Endothelial cell (in vitro differentiated cells): ENCODE measurements around the gene BEND7. TPM values are rescaled to one million over a fixed set of nuclear protein-coding genes. Genes with fewer than 3 reads are reported as not detected.

ENCODE experiments used
- DNase-seq: peaks from one replicate; pipeline ENCODE4 v3.0.0; 2021; ENCODE audit warnings: low spot score
- H3K27ac Mint-ChIP-seq: one replicate; pipeline ENCODE4 v1.8.0; 2021; ENCODE audit warnings: mixed read lengths, inconsistent platforms; ENCODE audit not compliant: unreplicated experiment
- H3K27me3 Mint-ChIP-seq: one replicate; pipeline ENCODE4 v1.8.0; 2021; ENCODE audit warnings: mild to moderate bottlenecking, moderate library complexity, mixed read lengths, inconsistent platforms; ENCODE audit not compliant: unreplicated experiment
- H3K36me3 Mint-ChIP-seq: one replicate; pipeline ENCODE4 v1.8.0; 2021; ENCODE audit warnings: mild to moderate bottlenecking, low read depth, mixed read lengths, inconsistent platforms; ENCODE audit not compliant: unreplicated experiment
- H3K4me1 Mint-ChIP-seq: one replicate; pipeline ENCODE4 v1.8.0; 2021; ENCODE audit warnings: mild to moderate bottlenecking, mixed read lengths, inconsistent platforms; ENCODE audit not compliant: unreplicated experiment
- H3K4me3 Mint-ChIP-seq: one replicate; pipeline ENCODE4 v1.8.0; 2021; ENCODE audit warnings: mild to moderate bottlenecking, mixed read lengths, inconsistent platforms; ENCODE audit not compliant: unreplicated experiment
- H3K9me3 Mint-ChIP-seq: one replicate; pipeline ENCODE4 v1.8.0; 2021; ENCODE audit warnings: mixed read lengths, inconsistent platforms; ENCODE audit not compliant: unreplicated experiment
- CTCF ChIP-seq: fragments of 200-600 bp; sonication (generic); IDR thresholded peaks from one replicate; pipeline ENCODE4 v1.5.0; 2021; ENCODE audit warnings: antibody characterized with exemption; ENCODE audit not compliant: unreplicated experiment
- total RNA-seq: library from RNA; stranded (reverse); fragmentation: NEBNext Ultra II Directional; extraction: Animal tissue kit (Norgen Biotek cat#: 25700); gene quantifications from one replicate; pipeline ENCODE4 v1.2.1, GENCODE V29; 2021; ENCODE audit not compliant: unreplicated experiment

Gene BEND7
- total RNA-seq, 1 donor from 2014 or later = 53.3 TPM

- no peak overlapping the region for H3K27ac Mint-ChIP-seq
- H3K4me3 Mint-ChIP-seq = no peak overlapping the region
- peaks cover 5% of the 10 kb centered on the region for H3K9me3 Mint-ChIP-seq
- H3K27me3 Mint-ChIP-seq = peaks cover 6% of the 10 kb centered on the region
- DNase-seq = no peak
- no peak for TF ChIP-seq CTCF
- no peaks in the 10 kb centered on the region for H3K4me1 Mint-ChIP-seq
- no peaks in the 10 kb centered on the region for H3K36me3 Mint-ChIP-seq
Observed at GRCh38 chr10:13564576-13564975, 35.8 kb upstream of the BEND7 start.

- H3K4me3 Mint-ChIP-seq = peak overlapping the region; percentile 45
- H3K36me3 Mint-ChIP-seq = no peaks in the 10 kb centered on the region
- no peak for TF ChIP-seq CTCF
- H3K27me3 Mint-ChIP-seq = peaks cover 8% of the 10 kb centered on the region
- no peak overlapping the region for H3K27ac Mint-ChIP-seq
- H3K4me1 Mint-ChIP-seq = no peaks in the 10 kb centered on the region
- H3K9me3 Mint-ChIP-seq = peaks cover 5% of the 10 kb centered on the region
- no peak for DNase-seq
Observed at GRCh38 chr10:13563481-13564445, 34.9 kb upstream of the BEND7 start.

GRCh38 chr10:13560597-13560996 lies 31.8 kb upstream of the BEND7 start:
- no peak overlapping the region for H3K27ac Mint-ChIP-seq
- no peak overlapping the region for H3K4me3 Mint-ChIP-seq
- TF ChIP-seq CTCF = no peak
- H3K36me3 Mint-ChIP-seq = no peaks in the 10 kb centered on the region
- peaks cover 5% of the 10 kb centered on the region for H3K9me3 Mint-ChIP-seq
- no peak for DNase-seq
- H3K4me1 Mint-ChIP-seq = no peaks in the 10 kb centered on the region
- H3K27me3 Mint-ChIP-seq = peaks cover 8% of the 10 kb centered on the region

- no peaks in the 10 kb centered on the region for H3K36me3 Mint-ChIP-seq
- H3K27ac Mint-ChIP-seq = no peak overlapping the region
- no peak for DNase-seq
- no peak overlapping the region for H3K4me3 Mint-ChIP-seq
- TF ChIP-seq CTCF = no peak
- no peaks in the 10 kb centered on the region for H3K4me1 Mint-ChIP-seq
- H3K27me3 Mint-ChIP-seq = peaks cover 5% of the 10 kb centered on the region
- H3K9me3 Mint-ChIP-seq = peaks cover 1% of the 10 kb centered on the region
Observed at GRCh38 chr10:13559124-13559700, 30.4 kb upstream of the BEND7 start.

DNA sequence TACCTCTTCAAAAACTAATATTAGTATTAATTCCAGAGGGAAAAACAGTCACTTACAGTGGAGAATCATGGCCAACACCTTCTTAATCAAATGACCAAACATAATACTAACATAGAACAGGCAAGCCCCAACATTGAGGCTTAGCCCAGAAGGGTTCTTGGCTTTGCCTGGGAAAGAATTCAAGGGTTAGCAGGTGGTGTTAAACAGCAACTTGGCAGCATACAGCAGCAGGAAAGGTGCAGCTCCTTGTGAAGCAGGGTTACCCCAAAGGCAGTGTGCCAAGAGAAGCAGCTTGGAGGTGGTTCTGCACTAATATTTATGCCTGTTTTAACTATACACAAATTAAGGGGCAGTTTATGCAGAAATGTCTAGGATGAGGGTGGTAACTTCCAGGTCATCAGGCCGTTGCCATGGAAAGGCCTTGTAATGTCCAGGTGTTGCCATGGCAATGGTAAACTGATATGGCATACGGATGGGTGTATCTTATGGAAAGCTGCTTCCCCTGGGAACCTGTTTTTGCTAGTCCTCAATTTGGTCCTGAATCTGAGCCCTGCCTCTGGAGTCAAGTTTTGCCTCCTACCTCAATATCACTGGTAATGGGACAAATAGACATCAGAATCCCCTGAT lies 27.2 kb upstream of the BEND7 start:
- Mint-ChIP-seq H3K27me3 (peaks cover 2% of the 10 kb centered on the region), H3K9me3 (no peaks in the 10 kb centered on the region), H3K36me3 (no peaks in the 10 kb centered on the region), H3K27ac (peak overlapping the region; percentile 38), H3K4me3 (no peak overlapping the region), H3K4me1 (no peaks in the 10 kb centered on the region)
- no peak for DNase-seq
- no peak for TF ChIP-seq CTCF
